Measurements from ENCODE around the gene PLP2. TPM values are rescaled to one million over a fixed set of nuclear protein-coding genes. Genes with fewer than 3 reads are reported as not detected.

Gene PLP2
- total RNA-seq, 4 donors from 2014 or later: 6.2 to 25.7 (median 14.6) TPM

- Histone ChIP-seq H3K36me3 (no peaks in the 10 kb centered on the region), H3K4me1 (peaks cover 7 to 12% of the 10 kb centered on the region in 2 donors), H3K4me3 (replicated peaks in 1 of 3) (no peak overlapping the region), H3K27me3 (no peaks in the 10 kb centered on the region), H3K9me3 (no peaks in the 10 kb centered on the region), H3K27ac (peak overlapping the region in 1 of 3 donors; percentile 95)
- DNase-seq: no peak
- intact Hi-C loops (cut with DNase I): no loop called here
- 93% methylated on average over 8 to 9 of the region's 31 CpGs for whole genome bisulfite sequencing, 2 donors
- TF ChIP-seq, protein P1, sequence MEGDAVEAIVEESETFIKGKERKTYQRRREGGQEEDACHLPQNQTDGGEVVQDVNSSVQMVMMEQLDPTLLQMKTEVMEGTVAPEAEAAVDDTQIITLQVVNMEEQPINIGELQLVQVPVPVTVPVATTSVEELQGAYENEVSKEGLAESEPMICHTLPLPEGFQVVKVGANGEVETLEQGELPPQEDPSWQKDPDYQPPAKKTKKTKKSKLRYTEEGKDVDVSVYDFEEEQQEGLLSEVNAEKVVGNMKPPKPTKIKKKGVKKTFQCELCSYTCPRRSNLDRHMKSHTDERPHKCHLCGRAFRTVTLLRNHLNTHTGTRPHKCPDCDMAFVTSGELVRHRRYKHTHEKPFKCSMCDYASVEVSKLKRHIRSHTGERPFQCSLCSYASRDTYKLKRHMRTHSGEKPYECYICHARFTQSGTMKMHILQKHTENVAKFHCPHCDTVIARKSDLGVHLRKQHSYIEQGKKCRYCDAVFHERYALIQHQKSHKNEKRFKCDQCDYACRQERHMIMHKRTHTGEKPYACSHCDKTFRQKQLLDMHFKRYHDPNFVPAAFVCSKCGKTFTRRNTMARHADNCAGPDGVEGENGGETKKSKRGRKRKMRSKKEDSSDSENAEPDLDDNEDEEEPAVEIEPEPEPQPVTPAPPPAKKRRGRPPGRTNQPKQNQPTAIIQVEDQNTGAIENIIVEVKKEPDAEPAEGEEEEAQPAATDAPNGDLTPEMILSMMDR (IDR thresholded peaks at IDR 0.05): no peak
Observed at GRCh38 chrX:49164589-49165360, 6.9 kb upstream of the PLP2 start.

DNA sequence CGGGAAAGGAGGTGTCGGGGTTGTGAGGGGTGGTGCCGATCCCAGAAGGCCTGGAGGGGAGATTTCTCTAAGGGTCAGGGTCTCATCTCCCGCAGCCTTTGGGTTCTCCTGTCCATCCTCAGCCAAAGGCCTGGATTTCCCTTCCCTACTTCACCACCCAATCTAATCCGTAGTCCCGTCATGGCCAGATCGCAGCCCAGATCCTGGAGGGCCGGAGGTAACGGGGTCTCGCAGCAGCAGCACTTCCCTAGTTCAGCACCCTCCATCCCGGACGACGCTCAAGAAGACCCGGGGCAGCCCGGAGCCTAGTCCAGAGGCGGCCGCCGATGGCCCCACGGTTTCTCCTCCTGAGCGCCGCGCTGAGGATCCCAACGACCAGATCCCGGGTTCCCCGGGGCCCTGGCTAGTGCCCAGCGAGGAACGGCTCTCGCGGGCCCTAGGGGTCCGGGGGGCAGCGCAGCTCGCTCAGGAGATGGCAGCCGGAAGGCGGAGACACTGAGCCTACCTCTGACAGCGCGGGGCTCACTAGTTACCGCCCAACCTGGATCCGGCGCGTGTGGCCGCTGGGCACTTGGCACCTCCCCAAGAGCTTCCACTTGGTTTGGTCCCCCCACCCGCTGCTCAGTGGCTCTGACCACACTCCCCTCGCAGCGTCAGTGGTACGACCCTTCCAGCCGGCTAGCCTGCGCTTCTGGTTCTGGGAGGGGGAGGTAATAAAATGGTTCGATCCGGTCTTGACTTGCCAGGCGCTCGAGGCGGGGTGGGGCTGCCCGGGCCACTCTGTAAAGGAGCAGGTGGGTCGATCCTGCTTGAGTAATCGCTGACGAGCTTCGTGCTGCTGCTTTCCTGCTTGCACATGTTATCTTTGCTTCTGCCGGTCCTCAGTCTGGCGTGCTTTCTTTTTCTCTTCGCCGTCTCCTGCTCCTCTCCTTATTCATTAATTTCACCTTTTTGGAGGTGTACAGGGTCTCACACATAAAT lies 5.5 kb upstream of the PLP2 start:
- intact Hi-C loops (cut with DNase I): no loop called here
- no peak for TF ChIP-seq POLR2A (IDR thresholded peaks at IDR 0.05)
- TF ChIP-seq, protein P1 (IDR thresholded peaks at IDR 0.05): peak in 3 of 6 experiments; percentile 15 to 19 (median 16)
- Histone ChIP-seq H3K27ac (peak overlapping the region; percentile 85 to 90 (median 86)), H3K36me3 (no peaks in the 10 kb centered on the region), H3K9me3 (no peaks in the 10 kb centered on the region), H3K4me3 (replicated peaks in 1 of 3) (peak overlapping the region in 1 of 3 donors; percentile 10), H3K4me1 (peaks cover 7 to 12% of the 10 kb centered on the region in 2 donors), H3K27me3 (no peaks in the 10 kb centered on the region)
- 24 to 25% methylated on average over 9 to 20 of the region's 61 CpGs for WGBS, 2 donors
- DNase-seq: peak; percentile 89 to 90

- peak; percentile 59 to 73 for DNase-seq
- Histone ChIP-seq H3K9me3 (no peaks in the 10 kb centered on the region), H3K27ac (peak overlapping the region; percentile 85 to 90 (median 86)), H3K4me3 (replicated peaks in 1 of 3) (peak overlapping the region in 1 of 3 donors; percentile 10), H3K27me3 (no peaks in the 10 kb centered on the region), H3K4me1 (peaks cover 7 to 12% of the 10 kb centered on the region in 2 donors), H3K36me3 (no peaks in the 10 kb centered on the region)
- intact Hi-C loops (cut with DNase I): no loop called here
- TF ChIP-seq, protein P1 (IDR thresholded peaks at IDR 0.05): no peak
- peak in 1 of 2 donors; percentile 19 for TF ChIP-seq POLR2A (IDR thresholded peaks at IDR 0.05)
- 5 to 6% methylated on average over 8 to 22 of the region's 35 CpGs for WGBS, 2 donors
Observed at GRCh38 chrX:49166914-49167739, 4.6 kb upstream of the PLP2 start.

- whole genome bisulfite sequencing, 2 donors: 70 to 90% methylated on average over 3 of the region's 3 CpGs
- no peaks in the 10 kb centered on the region for H3K27me3 ChIP-seq
- peaks cover 7 to 12% of the 10 kb centered on the region in 2 donors for H3K4me1 ChIP-seq
- no peak for TF ChIP-seq POLR2A (IDR thresholded peaks at IDR 0.05)
- TF ChIP-seq, protein P1 (IDR thresholded peaks at IDR 0.05): no peak
- intact Hi-C loops (cut with DNase I): no loop called here
- no peaks in the 10 kb centered on the region for H3K36me3 ChIP-seq
- no peak for DNase-seq
- H3K4me3 ChIP-seq (replicated peaks in 1 of 3): no peak overlapping the region
- H3K27ac ChIP-seq: peak overlapping the region; percentile 85 to 90 (median 86)
- H3K9me3 ChIP-seq: no peaks in the 10 kb centered on the region
Observed at GRCh38 chrX:49167740-49168108, 4.0 kb upstream of the PLP2 start.

Data from thyroid gland (tissue), 4 donors.